Activated CD4-positive, alpha-beta T cell treated with anti-CD3 and anti-CD28 coated beads, Interleukin-2, amount 50 U/mL, for 16 hours (primary cell): ENCODE results near the gene CDH4.

Source experiments
- DNase-seq: peaks from one replicate; pipeline ENCODE4 v3.0.0-alpha.2; 2020

CDH4 gene

GRCh38 chr20:61857414-61857775 is 605.3 kb downstream of the CDH4 start:
- no peak for DNase-seq

GRCh38 chr20:61857884-61858283 is 605.8 kb downstream of the CDH4 start:
- no peak for DNase-seq

- DNase-seq, result no peak
Measured at GRCh38 chr20:61859767-61860166, 607.7 kb downstream of the CDH4 start.

GRCh38 chr20:61860260-61860987 is 608.4 kb downstream of the CDH4 start:
- DNase-seq, result no peak

GRCh38 chr20:61861054-61861841 is 609.2 kb downstream of the CDH4 start:
- DNase-seq, result no peak

- no peak for DNase-seq
Measured at GRCh38 chr20:61861858-61862257, 609.8 kb downstream of the CDH4 start.

- no peak for DNase-seq
Measured at GRCh38 chr20:61862881-61863280, 610.8 kb downstream of the CDH4 start.

GRCh38 chr20:61864481-61864880 is 612.4 kb downstream of the CDH4 start:
- no peak for DNase-seq

GRCh38 chr20:61865353-61865752 is 613.3 kb downstream of the CDH4 start:
- no peak for DNase-seq

GRCh38 chr20:61866165-61866564 is 614.1 kb downstream of the CDH4 start:
- DNase-seq, result no peak

GRCh38 chr20:61868006-61868405 is 615.9 kb downstream of the CDH4 start:
- DNase-seq, result no peak

- DNase-seq, result no peak
Measured at GRCh38 chr20:61868466-61869090, 616.5 kb downstream of the CDH4 start.

GRCh38 chr20:61869750-61870507 is 617.9 kb downstream of the CDH4 start:
- no peak for DNase-seq

GRCh38 chr20:61871160-61871559 is 619.1 kb downstream of the CDH4 start:
- DNase-seq, result no peak

GRCh38 chr20:61871913-61872312 is 619.9 kb downstream of the CDH4 start:
- DNase-seq, result no peak

- DNase-seq, result no peak
Measured at GRCh38 chr20:61872371-61872900, 620.4 kb downstream of the CDH4 start.

- no peak for DNase-seq
Measured at GRCh38 chr20:61873651-61874420, 621.8 kb downstream of the CDH4 start.

- DNase-seq, result no peak
Measured at GRCh38 chr20:61874421-61875068, 622.5 kb downstream of the CDH4 start.

- DNase-seq, result no peak
Measured at GRCh38 chr20:61875221-61875885, 623.3 kb downstream of the CDH4 start.

- no peak for DNase-seq
Measured at GRCh38 chr20:61875996-61876395, 623.9 kb downstream of the CDH4 start.
